ENCODE measurements around the gene TMED1.
A peak's percentile ranks its signal among the peaks of the same experiment; 100 is the strongest.

- TF ChIP-seq CTCF (conservative IDR thresholded peaks at IDR 0.05) (peak; percentile 96), EZH2 (IDR thresholded peaks at IDR 0.05; ENCODE audit: low read depth) (no peak)
These were observed 22.3 kb upstream of the TMED1 start for GRCh38 chr19:10858204-10858828.
